Measurements from ENCODE around the gene PARVB.

The PARVB gene

DNA sequence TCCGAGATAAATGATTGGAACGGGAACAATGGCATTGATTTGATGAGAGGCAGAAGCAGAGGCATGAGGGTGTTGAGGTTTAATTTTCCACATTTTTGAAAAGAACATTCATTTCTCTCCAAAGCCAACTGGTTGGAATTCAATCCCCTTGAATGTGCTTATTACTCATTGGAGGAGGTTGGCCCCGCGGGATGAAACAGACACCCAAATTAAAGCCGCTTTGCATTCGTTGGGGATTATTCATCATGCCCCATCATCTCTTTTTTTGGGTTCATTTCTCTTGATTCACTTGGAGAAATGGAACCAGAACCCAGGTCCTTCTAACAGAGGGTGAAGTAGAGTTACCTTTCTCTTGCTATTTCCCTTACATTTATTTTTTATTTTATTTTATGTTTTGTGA, 109.1 kb downstream of the PARVB start:
- no peak for DNase-seq (ENCODE audit: low read depth, low spot score)

- no peak for DNase-seq (ENCODE audit: low read depth, low spot score)
Observed at GRCh38 chr22:44133901-44134571, 109.9 kb downstream of the PARVB start.

GRCh38 chr22:44136112-44136511, 112.0 kb downstream of the PARVB start:
- no peak for DNase-seq (ENCODE audit: low read depth, low spot score)

DNA sequence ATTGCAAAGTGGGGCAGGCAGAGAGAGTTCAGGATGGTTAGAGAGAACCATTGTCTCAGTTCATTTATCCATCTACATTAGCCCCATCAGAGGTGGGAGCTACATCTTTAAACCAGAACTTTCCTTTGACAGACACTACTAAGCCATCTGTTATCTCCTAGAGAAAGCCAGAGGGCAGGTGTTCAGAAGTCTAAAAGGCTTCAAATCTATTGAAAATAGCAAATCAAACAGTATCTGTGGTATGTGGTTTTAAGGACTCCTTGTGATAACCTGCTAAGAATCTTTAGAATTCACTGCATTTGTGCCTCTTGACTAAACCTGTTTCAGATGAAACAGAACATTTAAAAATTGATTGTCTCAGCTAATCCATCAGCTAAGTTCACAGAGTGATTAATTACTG, 112.7 kb downstream of the PARVB start:
- no peak for DNase-seq (ENCODE audit: low read depth, low spot score)

- DNase-seq (ENCODE audit: low read depth, low spot score), result no peak
Observed at GRCh38 chr22:44137415-44137814, 113.3 kb downstream of the PARVB start.

- DNase-seq (ENCODE audit: low read depth, low spot score), result no peak
Observed at GRCh38 chr22:44139773-44140172, 115.7 kb downstream of the PARVB start.

DNA sequence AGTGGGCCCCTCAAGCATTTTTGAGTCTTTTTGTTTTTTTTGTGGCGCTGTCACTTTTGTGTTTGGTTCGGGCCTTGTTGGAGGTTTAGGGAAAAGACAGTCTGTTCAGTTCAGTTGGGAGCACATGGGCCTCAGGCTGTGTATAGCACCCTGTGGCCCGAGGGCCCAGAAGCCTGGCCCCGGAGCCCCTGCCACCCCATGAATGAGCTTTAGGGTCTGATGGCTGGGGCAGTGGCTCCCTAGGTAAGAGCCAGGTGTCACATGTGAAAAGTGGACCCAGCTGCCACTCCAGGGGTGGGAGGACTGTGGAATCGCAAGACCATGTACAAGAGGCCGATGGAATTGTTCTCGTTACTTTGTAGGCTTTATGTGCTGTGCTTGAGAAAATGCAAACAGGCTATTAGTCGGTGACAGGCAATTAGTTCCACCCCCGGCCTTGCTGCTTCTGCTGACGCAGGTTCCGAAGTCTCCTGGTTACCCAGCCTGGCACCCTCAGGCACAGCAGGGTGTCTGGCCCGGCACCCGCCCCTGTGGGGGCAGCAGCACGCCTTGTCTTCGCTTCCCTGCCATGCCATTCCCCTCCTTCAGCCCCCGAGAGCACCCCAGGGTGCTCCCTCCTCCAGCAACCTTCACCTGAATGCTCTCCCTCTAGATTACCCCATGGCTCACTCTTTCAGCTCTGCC, 118.5 kb downstream of the PARVB start:
- no peak for DNase-seq (ENCODE audit: low read depth, low spot score)

- no peak for DNase-seq (ENCODE audit: low read depth, low spot score)
Observed at GRCh38 chr22:44143105-44143474, 119.0 kb downstream of the PARVB start.

DNA sequence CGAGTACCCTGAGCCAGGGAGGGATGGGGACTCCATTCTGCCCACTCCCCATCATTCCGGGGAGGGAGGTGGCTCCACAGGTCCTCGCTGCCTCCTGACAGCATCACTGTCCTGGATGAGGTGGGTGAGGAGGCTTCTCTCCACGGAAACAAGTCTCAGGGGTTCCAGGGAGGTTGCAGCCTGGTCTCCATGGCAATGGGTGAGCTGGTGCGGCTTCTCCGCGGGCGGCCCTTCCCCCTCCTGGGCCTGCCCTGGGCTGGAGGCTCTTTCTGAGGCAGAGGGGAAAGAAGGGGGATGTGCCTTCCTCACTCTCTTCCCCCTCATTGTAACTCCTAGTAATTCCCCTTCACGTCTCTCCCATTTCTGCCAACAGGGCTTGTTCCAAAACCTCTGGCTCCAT, 119.5 kb downstream of the PARVB start:
- DNase-seq (ENCODE audit: low read depth, low spot score), result no peak

DNA sequence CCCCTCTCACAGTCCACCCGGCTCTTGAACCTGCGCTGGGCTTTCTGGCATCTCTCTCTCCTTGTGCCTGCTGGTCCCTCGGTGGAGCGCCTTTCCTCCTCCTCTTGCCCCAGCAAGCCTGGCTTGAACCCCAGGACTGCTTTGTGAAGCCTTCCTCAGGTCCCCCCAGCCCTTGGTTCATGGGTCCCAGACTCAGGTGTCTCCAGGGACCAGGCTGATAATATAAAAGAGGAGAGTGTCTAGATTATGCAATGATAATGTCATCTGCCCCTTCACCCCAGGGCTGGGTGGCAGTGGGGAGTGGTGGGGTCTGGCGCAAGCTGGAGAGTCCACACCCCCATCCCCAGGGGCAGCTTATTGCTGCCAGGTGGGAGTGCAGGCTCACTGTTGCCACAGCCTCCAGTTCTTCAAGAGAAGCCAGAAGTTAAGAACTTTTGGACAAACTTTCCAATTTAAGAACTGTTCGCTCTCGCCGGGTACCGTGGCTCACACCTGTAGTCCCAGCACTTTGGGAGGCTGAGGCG, 120.0 kb downstream of the PARVB start:
- DNase-seq (ENCODE audit: low read depth, low spot score), result no peak

GRCh38 chr22:44145544-44145943, 121.4 kb downstream of the PARVB start:
- no peak for DNase-seq (ENCODE audit: low read depth, low spot score)

- DNase-seq (ENCODE audit: low read depth, low spot score), result no peak
Observed at GRCh38 chr22:44146088-44146861, 122.2 kb downstream of the PARVB start.

- no peak for DNase-seq (ENCODE audit: low read depth, low spot score)
Observed at GRCh38 chr22:44147008-44147645, 123.0 kb downstream of the PARVB start.

- DNase-seq (ENCODE audit: low read depth, low spot score), result no peak
Observed at GRCh38 chr22:44147821-44148574, 123.9 kb downstream of the PARVB start.

- DNase-seq (ENCODE audit: low read depth, low spot score), result no peak
Observed at GRCh38 chr22:44151676-44152075, 127.6 kb downstream of the PARVB start.

- no peak for DNase-seq (ENCODE audit: low read depth, low spot score)
Observed at GRCh38 chr22:44153710-44154109, 129.6 kb downstream of the PARVB start.

- no peak for DNase-seq (ENCODE audit: low read depth, low spot score)
Observed at GRCh38 chr22:44154436-44154942, 130.4 kb downstream of the PARVB start.

- no peak for DNase-seq (ENCODE audit: low read depth, low spot score)
Observed at GRCh38 chr22:44155115-44155514, 131.0 kb downstream of the PARVB start.

DNA sequence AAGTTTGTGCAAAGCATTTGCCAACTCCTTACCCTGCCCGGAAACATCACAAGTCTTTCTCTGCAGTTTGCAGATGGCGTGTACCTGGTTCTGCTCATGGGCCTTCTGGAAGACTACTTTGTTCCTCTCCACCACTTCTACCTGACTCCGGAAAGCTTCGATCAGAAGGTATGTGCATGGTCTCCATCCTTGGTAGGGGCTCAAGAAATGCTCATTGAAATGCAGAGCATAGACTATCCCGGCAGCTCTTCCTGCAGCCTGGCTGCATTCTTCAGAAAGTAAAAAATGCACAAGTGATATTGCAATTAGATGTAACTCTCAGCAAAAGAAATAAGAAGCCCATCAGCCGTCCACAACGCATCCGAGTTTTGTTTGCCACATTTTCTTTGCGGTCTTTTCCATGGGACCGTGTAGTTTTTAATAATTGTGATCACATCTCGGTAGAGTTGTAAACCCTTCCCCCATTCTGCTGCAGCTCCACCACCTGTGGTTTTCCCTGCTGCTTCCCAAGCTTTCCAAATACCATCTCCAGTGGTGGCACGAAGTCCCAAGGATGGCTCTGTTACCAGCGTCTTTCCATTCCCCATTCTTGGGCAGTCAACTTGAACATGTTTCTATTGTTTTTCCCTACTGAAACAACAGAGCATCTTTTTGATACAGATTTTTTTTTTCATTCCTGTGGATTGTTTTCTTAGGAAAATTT, 134.0 kb downstream of the PARVB start:
- DNase-seq (ENCODE audit: low read depth, low spot score), result no peak

DNA sequence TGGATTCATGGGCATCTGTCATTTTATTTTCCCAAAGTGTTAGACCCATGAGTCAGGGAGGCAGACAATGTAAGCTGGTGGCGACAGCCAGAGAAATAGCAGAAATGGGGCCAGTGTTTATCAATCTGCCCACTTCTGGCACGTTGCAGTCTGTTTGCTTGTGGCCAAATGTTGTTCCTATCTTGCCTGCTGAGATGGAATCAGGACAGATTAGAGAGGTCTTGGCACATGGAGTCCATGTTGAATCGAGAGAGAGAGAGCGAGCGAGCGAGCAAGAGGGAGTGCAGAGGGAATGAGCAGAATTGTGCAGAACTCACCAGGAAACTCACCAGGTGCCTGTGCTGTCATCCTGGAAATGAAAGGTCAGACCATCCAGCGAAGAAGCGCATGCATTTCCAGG, 134.7 kb downstream of the PARVB start:
- no peak for DNase-seq (ENCODE audit: low read depth, low spot score)

DNA sequence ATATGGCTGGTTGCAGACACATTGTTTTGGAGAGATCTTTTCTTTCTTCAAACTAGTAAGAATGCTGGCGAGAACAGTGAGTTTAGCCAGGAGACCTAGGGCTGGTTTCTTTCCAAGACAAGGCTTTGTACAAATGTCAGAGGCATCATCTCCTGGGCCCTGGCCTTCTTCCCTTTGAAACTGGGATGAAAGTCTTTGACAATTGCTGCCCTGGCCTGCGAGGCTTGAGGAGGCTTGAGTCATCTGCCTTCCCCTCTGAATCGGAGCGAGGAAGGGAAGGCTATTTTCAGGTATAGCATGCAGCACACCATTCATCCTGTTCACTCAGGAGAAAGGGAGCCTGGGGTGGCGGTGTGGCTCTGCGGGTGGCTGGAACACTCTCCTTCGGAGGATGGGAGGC, 135.1 kb downstream of the PARVB start:
- DNase-seq (ENCODE audit: low read depth, low spot score), result no peak
